Heart left ventricle (tissue), 16 donors: ENCODE results near the gene EIF4H. TPM values are rescaled to one million over a fixed set of nuclear protein-coding genes. Genes with fewer than 3 reads are reported as not detected.
A peak's percentile ranks its signal among the peaks of the same experiment; 100 is the strongest.

Experiments used
- ATAC-seq, 4 donors: fragments of 200-7000 bp; cut with Tn5 transposase; one replicate each; pipeline ENCODE4 v1.9.1; 2020 to 2022; ENCODE audit warnings: moderate library complexity in 4 of 4, mild to moderate bottlenecking in 3 of 4, moderate number of reproducible peaks in 1 of 4
- DNase-seq, 5 donors: peaks; one replicate each; pipeline ENCODE4 v3.0.0-alpha.2; 2020
- H3K27ac ChIP-seq, 12 donors: fragments of 200-600 bp; sonication (generic) in 4 of 12; one replicate each; pipeline versions ENCODE4 v1.5.0 to v1.8.0; 2016 to 2022; ENCODE audit warnings: mild to moderate bottlenecking in 2 of 12
- H3K27me3 ChIP-seq, 9 donors: fragments of 200-600 bp; sonication (generic) in 2 of 9; one replicate each; pipeline versions ENCODE4 v1.5.1 to v1.8.0; 2016 to 2022; ENCODE audit warnings: mild to moderate bottlenecking in 3 of 9
- H3K36me3 ChIP-seq, 9 donors: fragments of 200-600 bp; sonication (generic) in 2 of 9; one replicate each; pipeline versions ENCODE4 v1.5.0 to v1.8.0; 2018 to 2022; ENCODE audit warnings: mild to moderate bottlenecking in 2 of 9
- H3K4me1 ChIP-seq, 12 donors: fragments of 200-600 bp; sonication (generic) in 4 of 12; one replicate each; pipeline versions ENCODE4 v1.5.0 to v1.8.0; 2016 to 2022; ENCODE audit warnings: mild to moderate bottlenecking in 3 of 12
- H3K4me3 ChIP-seq, 12 donors: fragments of 200-600 bp; sonication (generic) in 4 of 12; one replicate each; pipeline versions ENCODE4 v1.5.0 to v1.8.0; 2017 to 2022; ENCODE audit warnings: mild to moderate bottlenecking in 9 of 12, moderate library complexity in 4 of 12
- H3K9me3 ChIP-seq, 12 donors: fragments of 200-600 bp; sonication (generic) in 4 of 12; one replicate each; pipeline versions ENCODE4 v1.5.0 to v1.8.0; 2016 to 2022; ENCODE audit warnings: mild to moderate bottlenecking in 1 of 12
- CTCF ChIP-seq, 12 donors: fragments of 200-600 bp; sonication (generic) in 4 of 12; IDR thresholded peaks; one replicate each; pipeline versions ENCODE4 v1.5.0 to v1.8.0; 2018 to 2022; ENCODE audit warnings: antibody characterized with exemption in 12 of 12, mild to moderate bottlenecking in 5 of 12
- POLR2A ChIP-seq, 2 donors: fragments of 450-650 bp; IDR thresholded peaks; one replicate each; pipeline ENCODE4 v1.6.1; 2017; ENCODE audit warnings: antibody characterized with exemption in 2 of 2, mild to moderate bottlenecking in 2 of 2, moderate library complexity in 2 of 2
- WGBS, 4 donors: extraction: QIAGEN DNeasy Blood & Tissue Kit in 2 of 4; methylation state at CpG; one replicate each; pipeline versions ENCODE4 v1.1.5 to v1.1.7; 2013 to 2018; 5-methylcytosine and 5-hydroxymethylcytosine counted together
- intact Hi-C, 10 donors: fragments of 100-400 bp; cut with DNase I; formaldehyde crosslinking; loops; one replicate each; pipeline versions ENCODE4 v1.11.1 to v1.14.2; 2022
- polyA plus RNA-seq, 2 donors: library from polyadenylated mRNA; stranded (reverse); fragments of 200-250 nt; gene quantifications; one replicate each; pipeline ENCODE4 v1.2.3, GENCODE V29; 2013
- total RNA-seq, 9 donors: library from RNA; depleted of rRNA in 2 of 9; stranded (reverse); fragments of >200 nt in 2 of 9; fragmentation: NEBNext Ultra II Directional in 3 of 9; extraction: Animal tissue kit (Norgen Biotek cat#: 25700) in 3 of 9; gene quantifications; one replicate each; pipeline versions ENCODE4 v1.1.0 to v1.2.4, GENCODE V29; 2016 to 2023
- donor health status: ischemic (EF 13 %, LVEDD 7.1; RV severe dilation, severe dysfunction).
- donor health status: healthy with polysubstance abuse.
- donor health status: DM: no; HTN: yes; CAD: no.
- donor health status: DM: no; HTN: no; CAD: no.
- donor health status: ischemic (EF 25% LVEDD 6.9; RV normal size, moderate dysfunction).
- donor health status: ischemic (EF 25% LVEDD 5.7; RV mildly dilated, moderate dysfunction).
- donor health status: healthy.
- donor health status: DM: yes; HTN: yes; CAD: no.
- donor health status: ischemic (EF 35%, LVEDD 5.7; RV mildly dilated, moderate dysfunction).
- donor health status: nonischemic (EF 11% LVEDD 7.7; RV severe dilation, severe dysfunction).
- donor health status: DM: yes; HTN: yes; CAD: no.
- donor health status: PGD.
- donor health status: ischemic (EF 29% LVEDD 5.4; RV normal size, mild dysfunction).
- donor health status: nonischemic (EF 23%, LVEDD 6.1; RV moderate dilation, normal function).

Gene EIF4H
- total and polyA plus RNA-seq, 11 donors, result 89.0 to 255 (median 196) TPM

- Histone ChIP-seq H3K9me3 (no peaks in the 10 kb centered on the region), H3K27me3 (no peaks in the 10 kb centered on the region), H3K4me1 (peaks cover 15 to 98% (median 87%) of the 10 kb centered on the region in 12 donors), H3K4me3 (no peak overlapping the region), H3K27ac (peak overlapping the region in 1 of 12 donors; percentile 49), H3K36me3 (peaks cover 0 to 72% (median 30%) of the 10 kb centered on the region in 9 donors)
- ATAC-seq (no peak), DNase-seq (no peak)
- WGBS, 4 donors, result 65 to 74% (median 70%) methylated on average over 3 of the region's 3 CpGs
- TF ChIP-seq POLR2A (IDR thresholded peaks at IDR 0.05), result no peak
- no peak for TF ChIP-seq CTCF (IDR thresholded peaks at IDR 0.05)
- intact Hi-C loops, result loop anchor here in 8 of 10 donors (5.0 to 10.0 kb wide), 6 partner anchors 85 to 315 kb away; partner anchors contain the start of genes LIMK1 (in 3 of the 8) and TMEM270 (in 3 of the 8)
These were observed 5.9 kb downstream of the EIF4H start for GRCh38 chr7:74179935-74180604.

- Histone ChIP-seq H3K36me3 (peaks cover 0 to 75% (median 30%) of the 10 kb centered on the region in 9 donors), H3K27ac (peak overlapping the region in 1 of 12 donors; percentile 49), H3K9me3 (no peaks in the 10 kb centered on the region), H3K4me1 (peaks cover 19 to 99% (median 87%) of the 10 kb centered on the region in 12 donors), H3K4me3 (no peak overlapping the region), H3K27me3 (no peaks in the 10 kb centered on the region)
- no peak for ATAC-seq
- 73 to 88% (median 79%) methylated on average over 1 of the region's 1 CpG for WGBS, 4 donors
- TF ChIP-seq CTCF (IDR thresholded peaks at IDR 0.05), result no peak
- no peak for TF ChIP-seq POLR2A (IDR thresholded peaks at IDR 0.05)
- intact Hi-C loops, result loop anchor here in 5 of 10 donors (10.0 kb wide), 3 partner anchors 106 to 316 kb away; partner anchors contain the start of gene TMEM270 (in 3 of the 5)
- DNase-seq, result no peak
These were observed 6.7 kb downstream of the EIF4H start for GRCh38 chr7:74180866-74181265.

- no peak for DNase-seq
- H3K27me3 ChIP-seq, result no peaks in the 10 kb centered on the region
- H3K27ac ChIP-seq, result peak overlapping the region in 1 of 12 donors; percentile 49
- H3K4me1 ChIP-seq, result peaks cover 20 to 97% (median 87%) of the 10 kb centered on the region in 12 donors
- TF ChIP-seq CTCF (IDR thresholded peaks at IDR 0.05) (no peak), POLR2A (IDR thresholded peaks at IDR 0.05) (no peak)
- peaks cover 0 to 72% (median 23%) of the 10 kb centered on the region in 9 donors for H3K36me3 ChIP-seq
- no peaks in the 10 kb centered on the region for H3K9me3 ChIP-seq
- 68 to 73% (median 72%) methylated on average over 5 of the region's 5 CpGs for WGBS, 4 donors
- no peak for ATAC-seq
- no peak overlapping the region for H3K4me3 ChIP-seq
- intact Hi-C loops, result loop anchor here in 5 of 10 donors (10.0 kb wide), 3 partner anchors 107 to 317 kb away; partner anchors contain the start of gene TMEM270 (in 3 of the 5)
These were observed 7.7 kb downstream of the EIF4H start for GRCh38 chr7:74181821-74182220.

- peak overlapping the region in 4 of 12 donors; percentile 4 to 36 (median 24) for H3K27ac ChIP-seq
- H3K4me3 ChIP-seq, result no peak overlapping the region
- TF ChIP-seq CTCF (IDR thresholded peaks at IDR 0.05) (no peak), POLR2A (IDR thresholded peaks at IDR 0.05) (no peak)
- intact Hi-C loops, result loop anchor here in 5 of 10 donors (10.0 kb wide), 3 partner anchors 108 to 318 kb away; partner anchors contain the start of gene TMEM270 (in 3 of the 5)
- no peaks in the 10 kb centered on the region for H3K27me3 ChIP-seq
- H3K9me3 ChIP-seq, result no peaks in the 10 kb centered on the region
- ATAC-seq (peak in 3 of 4 donors; percentile 12 to 23 (median 19)), DNase-seq (no peak)
- 66 to 73% (median 69%) methylated on average over 6 of the region's 6 CpGs for WGBS, 4 donors
- peaks cover 0 to 72% (median 20%) of the 10 kb centered on the region in 9 donors for H3K36me3 ChIP-seq
- H3K4me1 ChIP-seq, result peaks cover 20 to 97% (median 87%) of the 10 kb centered on the region in 12 donors
These were observed 8.4 kb downstream of the EIF4H start for GRCh38 chr7:74182453-74183090.
